Peyer's patch (tissue), 4 donors: ENCODE data around the gene ANKRD35. TPM values are rescaled to one million over a fixed set of nuclear protein-coding genes. Genes with fewer than 3 reads are reported as not detected.

Source experiments
- DNase-seq, 3 donors: peaks; one replicate each; pipeline ENCODE4 v3.0.0-alpha.2; 2017 to 2019
- H3K27ac ChIP-seq, 4 donors: fragments of 200-600 bp; sonication (generic); one replicate each; pipeline ENCODE4 v1.5.1; 2016 to 2019
- H3K27me3 ChIP-seq, 2 donors: fragments of 200-600 bp; sonication (generic); one replicate each; pipeline ENCODE4 v1.5.1; 2019
- H3K36me3 ChIP-seq, 3 donors: fragments of 200-600 bp; sonication (generic); one replicate each; pipeline ENCODE4 v1.5.1; 2016 to 2019
- H3K4me1 ChIP-seq, 4 donors: fragments of 200-600 bp; sonication (generic); one replicate each; pipeline ENCODE4 v1.5.1; 2016 to 2019
- H3K4me3 ChIP-seq, 4 donors: fragments of 200-600 bp; sonication (generic); 1 replicate in 3 of 4; 2 replicates in 1 of 4; pipeline ENCODE4 v1.5.1; 2016 to 2019; ENCODE audit warnings: mild to moderate bottlenecking in 1 of 4
- H3K9me3 ChIP-seq, 4 donors: fragments of 200-600 bp; sonication (generic); one replicate each; pipeline ENCODE4 v1.5.1; 2016 to 2019; ENCODE audit warnings: mild to moderate bottlenecking in 1 of 4
- POLR2A ChIP-seq, 2 donors: fragments of 450-650 bp; IDR thresholded peaks; one replicate each; pipeline ENCODE4 v1.5.1; 2017; ENCODE audit warnings: antibody characterized with exemption in 2 of 2, mild to moderate bottlenecking in 2 of 2, moderate library complexity in 2 of 2
- total RNA-seq, 4 donors: library from RNA; depleted of rRNA; stranded (reverse); fragments of >200 nt; gene quantifications; one replicate each; pipeline ENCODE4 v1.1.0, GENCODE V29; 2016
- TF ChIP-seq, protein P1 (sequence below), 6 experiments: fragments of 450-650 bp in 4 of 6; fragments of 200-600 bp in 2 of 6; sonication (generic) in 1 of 6; IDR thresholded peaks; one replicate each; pipeline ENCODE4 v1.5.1; 2017 to 2019; ENCODE audit warnings: antibody characterized with exemption in 6 of 6, mild to moderate bottlenecking in 3 of 6, moderate library complexity in 1 of 6

ANKRD35 gene
- total RNA-seq, 4 donors from 2014 or later = 0.85 to 7.4 (median 1.2) TPM; not detected in 1

GRCh38 chr1:145886390-145886789 is 724 bp upstream of the ANKRD35 start:
- Histone ChIP-seq H3K36me3 (no peaks in the 10 kb centered on the region), H3K27me3 (no peaks in the 10 kb centered on the region), H3K9me3 (no peaks in the 10 kb centered on the region), H3K27ac (peak overlapping the region in 1 of 4 donors; percentile 39), H3K4me3 (peak overlapping the region; percentile 50 to 79 (median 64)), H3K4me1 (peaks cover 0 to 17% (median 2%) of the 10 kb centered on the region in 4 donors)
- TF ChIP-seq, protein P1, sequence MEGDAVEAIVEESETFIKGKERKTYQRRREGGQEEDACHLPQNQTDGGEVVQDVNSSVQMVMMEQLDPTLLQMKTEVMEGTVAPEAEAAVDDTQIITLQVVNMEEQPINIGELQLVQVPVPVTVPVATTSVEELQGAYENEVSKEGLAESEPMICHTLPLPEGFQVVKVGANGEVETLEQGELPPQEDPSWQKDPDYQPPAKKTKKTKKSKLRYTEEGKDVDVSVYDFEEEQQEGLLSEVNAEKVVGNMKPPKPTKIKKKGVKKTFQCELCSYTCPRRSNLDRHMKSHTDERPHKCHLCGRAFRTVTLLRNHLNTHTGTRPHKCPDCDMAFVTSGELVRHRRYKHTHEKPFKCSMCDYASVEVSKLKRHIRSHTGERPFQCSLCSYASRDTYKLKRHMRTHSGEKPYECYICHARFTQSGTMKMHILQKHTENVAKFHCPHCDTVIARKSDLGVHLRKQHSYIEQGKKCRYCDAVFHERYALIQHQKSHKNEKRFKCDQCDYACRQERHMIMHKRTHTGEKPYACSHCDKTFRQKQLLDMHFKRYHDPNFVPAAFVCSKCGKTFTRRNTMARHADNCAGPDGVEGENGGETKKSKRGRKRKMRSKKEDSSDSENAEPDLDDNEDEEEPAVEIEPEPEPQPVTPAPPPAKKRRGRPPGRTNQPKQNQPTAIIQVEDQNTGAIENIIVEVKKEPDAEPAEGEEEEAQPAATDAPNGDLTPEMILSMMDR (IDR thresholded peaks at IDR 0.05) = no peak
- TF ChIP-seq POLR2A (IDR thresholded peaks at IDR 0.05) = no peak
- DNase-seq = no peak

DNA sequence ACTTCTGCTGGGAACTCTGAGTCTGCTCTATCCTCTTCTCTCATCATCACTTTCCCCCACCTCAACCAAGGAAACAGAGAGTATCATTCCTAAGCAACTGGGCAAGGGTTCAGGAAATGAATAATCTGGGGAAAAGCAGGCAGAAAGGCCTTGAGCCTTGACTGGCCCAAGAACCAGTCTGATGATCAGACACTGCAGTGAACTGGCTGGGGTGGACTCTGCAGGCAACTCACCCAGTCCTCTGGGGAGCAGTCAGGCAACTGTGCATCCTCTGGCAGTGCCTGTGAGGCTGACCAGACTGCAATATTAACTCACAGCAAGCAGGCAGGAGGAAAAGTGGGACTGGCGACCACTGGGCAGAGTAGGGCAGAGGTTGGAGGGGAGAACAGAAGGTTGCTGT is 991 bp downstream of the ANKRD35 start:
- Histone ChIP-seq H3K27ac (no peak overlapping the region), H3K4me1 (peaks cover 0 to 11% (median 2%) of the 10 kb centered on the region in 4 donors), H3K9me3 (no peaks in the 10 kb centered on the region), H3K36me3 (no peaks in the 10 kb centered on the region), H3K27me3 (no peaks in the 10 kb centered on the region), H3K4me3 (no peak overlapping the region)
- DNase-seq = no peak
- no peak for TF ChIP-seq POLR2A (IDR thresholded peaks at IDR 0.05)
- TF ChIP-seq, protein P1 (IDR thresholded peaks at IDR 0.05) = no peak

DNA sequence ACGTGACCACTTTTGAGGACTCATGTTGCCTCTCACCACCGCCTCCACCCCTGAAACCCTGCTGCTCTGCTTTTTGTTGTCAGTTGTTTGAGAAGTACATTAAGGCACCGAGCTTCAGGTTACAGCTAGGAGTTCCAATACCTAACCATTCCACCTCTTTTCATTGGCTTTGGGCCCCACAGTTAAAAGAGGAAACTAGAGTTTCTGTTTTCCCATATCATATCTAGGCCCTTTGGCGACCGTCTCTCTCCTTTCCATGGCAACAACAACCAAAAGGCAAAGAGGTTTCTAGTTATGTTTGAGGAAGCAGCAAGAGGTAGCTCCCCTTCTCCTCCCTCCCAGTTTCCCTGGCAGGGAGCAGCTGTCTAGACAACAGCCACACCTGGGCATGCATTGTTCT is 5.9 kb downstream of the ANKRD35 start:
- TF ChIP-seq, protein P1 (IDR thresholded peaks at IDR 0.05) = no peak
- TF ChIP-seq POLR2A (IDR thresholded peaks at IDR 0.05) = no peak
- Histone ChIP-seq H3K4me3 (no peak overlapping the region), H3K9me3 (no peaks in the 10 kb centered on the region), H3K27ac (no peak overlapping the region), H3K36me3 (no peaks in the 10 kb centered on the region), H3K27me3 (no peaks in the 10 kb centered on the region), H3K4me1 (no peaks in the 10 kb centered on the region)
- no peak for DNase-seq

- no peak for DNase-seq
- Histone ChIP-seq H3K36me3 (no peaks in the 10 kb centered on the region), H3K4me1 (no peaks in the 10 kb centered on the region), H3K27ac (no peak overlapping the region), H3K4me3 (no peak overlapping the region), H3K27me3 (no peaks in the 10 kb centered on the region), H3K9me3 (no peaks in the 10 kb centered on the region)
- TF ChIP-seq, protein P1 (IDR thresholded peaks at IDR 0.05) = no peak
- no peak for TF ChIP-seq POLR2A (IDR thresholded peaks at IDR 0.05)
Measured at GRCh38 chr1:145878724-145879123, 6.9 kb downstream of the ANKRD35 start.

- no peak overlapping the region for H3K27ac ChIP-seq
- no peak overlapping the region for H3K4me3 ChIP-seq
- DNase-seq = peak in 1 of 3 donors; percentile 18
- no peaks in the 10 kb centered on the region for H3K36me3 ChIP-seq
- TF ChIP-seq, protein P1 (IDR thresholded peaks at IDR 0.05) = no peak
- no peak for TF ChIP-seq POLR2A (IDR thresholded peaks at IDR 0.05)
- H3K27me3 ChIP-seq = no peaks in the 10 kb centered on the region
- no peaks in the 10 kb centered on the region for H3K9me3 ChIP-seq
- H3K4me1 ChIP-seq = no peaks in the 10 kb centered on the region
Measured at GRCh38 chr1:145877923-145878486, 7.7 kb downstream of the ANKRD35 start.

- no peak overlapping the region for H3K4me3 ChIP-seq
- no peaks in the 10 kb centered on the region for H3K9me3 ChIP-seq
- DNase-seq = no peak
- no peak for TF ChIP-seq POLR2A (IDR thresholded peaks at IDR 0.05)
- TF ChIP-seq, protein P1 (IDR thresholded peaks at IDR 0.05) = no peak
- peaks cover 0 to 9% (median 3%) of the 10 kb centered on the region in 4 donors for H3K4me1 ChIP-seq
- H3K27me3 ChIP-seq = no peaks in the 10 kb centered on the region
- H3K36me3 ChIP-seq = no peaks in the 10 kb centered on the region
- H3K27ac ChIP-seq = no peak overlapping the region
Measured at GRCh38 chr1:145874646-145875045, 11.0 kb downstream of the ANKRD35 start.
